ENCODE measurements around the gene HMGCR.

The HMGCR gene

GRCh38 chr5:75362474-75362975 is 25.5 kb downstream of the HMGCR start:
- no peak overlapping the region for H3K4me3 ChIP-seq (ENCODE audit: low read depth, low read length)
- no peak for DNase-seq (ENCODE audit: low read depth)
- TF ChIP-seq MAX (IDR thresholded peaks at IDR 0.05; ENCODE audit: low read depth, low read length) (no peak), POLR2A (IDR thresholded peaks at IDR 0.05; ENCODE audit: extremely low read depth, insufficient read length) (no peak), MYC (IDR thresholded peaks at IDR 0.05; ENCODE audit: low read depth, low read length) (no peak), CTCF (IDR thresholded peaks at IDR 0.05; ENCODE audit: low read depth, low read length) (no peak)

GRCh38 chr5:75363111-75363510 is 26.1 kb downstream of the HMGCR start:
- no peak overlapping the region for H3K4me3 ChIP-seq (ENCODE audit: low read depth, low read length)
- DNase-seq (ENCODE audit: low read depth), result no peak
- TF ChIP-seq MYC (IDR thresholded peaks at IDR 0.05; ENCODE audit: low read depth, low read length) (no peak), POLR2A (IDR thresholded peaks at IDR 0.05; ENCODE audit: extremely low read depth, insufficient read length) (no peak), CTCF (IDR thresholded peaks at IDR 0.05; ENCODE audit: low read depth, low read length) (no peak), MAX (IDR thresholded peaks at IDR 0.05; ENCODE audit: low read depth, low read length) (no peak)

GRCh38 chr5:75363726-75364495 is 26.9 kb downstream of the HMGCR start:
- peak; percentile 7 for DNase-seq (ENCODE audit: low read depth)
- TF ChIP-seq MYC (IDR thresholded peaks at IDR 0.05; ENCODE audit: low read depth, low read length) (no peak), MAX (IDR thresholded peaks at IDR 0.05; ENCODE audit: low read depth, low read length) (no peak), POLR2A (IDR thresholded peaks at IDR 0.05; ENCODE audit: extremely low read depth, insufficient read length) (no peak), CTCF (IDR thresholded peaks at IDR 0.05; ENCODE audit: low read depth, low read length) (no peak)
- H3K4me3 ChIP-seq (ENCODE audit: low read depth, low read length), result no peak overlapping the region

- no peak overlapping the region for H3K4me3 ChIP-seq (ENCODE audit: low read depth, low read length)
- TF ChIP-seq MAX (IDR thresholded peaks at IDR 0.05; ENCODE audit: low read depth, low read length) (no peak), POLR2A (IDR thresholded peaks at IDR 0.05; ENCODE audit: extremely low read depth, insufficient read length) (no peak), MYC (IDR thresholded peaks at IDR 0.05; ENCODE audit: low read depth, low read length) (no peak), CTCF (IDR thresholded peaks at IDR 0.05; ENCODE audit: low read depth, low read length) (no peak)
- DNase-seq (ENCODE audit: low read depth), result no peak
Measured at GRCh38 chr5:75364571-75365280, 27.7 kb downstream of the HMGCR start.

GRCh38 chr5:75365740-75366139 is 28.7 kb downstream of the HMGCR start:
- DNase-seq (ENCODE audit: low read depth), result no peak
- TF ChIP-seq MAX (IDR thresholded peaks at IDR 0.05; ENCODE audit: low read depth, low read length), result no peak
- TF ChIP-seq MYC (IDR thresholded peaks at IDR 0.05; ENCODE audit: low read depth, low read length), result no peak
- TF ChIP-seq POLR2A (IDR thresholded peaks at IDR 0.05; ENCODE audit: extremely low read depth, insufficient read length), result no peak
- TF ChIP-seq CTCF (IDR thresholded peaks at IDR 0.05; ENCODE audit: low read depth, low read length), result no peak
- no peak overlapping the region for H3K4me3 ChIP-seq (ENCODE audit: low read depth, low read length)
